Dendritic cell treated with granulocyte-macrophage colony-stimulating factor and Interleukin-4, amounts not matched to agents 40 ng/mL and 50 ng/mL, for 4 days (primary cell): ENCODE measurements around the gene NAB1.
A peak's percentile ranks its signal among the peaks of the same experiment; 100 is the strongest.

ENCODE experiments used
- H3K27ac Mint-ChIP-seq: one replicate; pipeline ENCODE4 v1.8.0; 2022; ENCODE audit warnings: mild to moderate bottlenecking, mixed read lengths
- H3K27me3 Mint-ChIP-seq: one replicate; pipeline ENCODE4 v1.8.0; 2022; ENCODE audit warnings: mild to moderate bottlenecking, mixed read lengths
- H3K36me3 Mint-ChIP-seq: one replicate; pipeline ENCODE4 v1.8.0; 2022; ENCODE audit warnings: low read depth, mixed read lengths
- H3K4me1 Mint-ChIP-seq: one replicate; pipeline ENCODE4 v1.8.0; 2022; ENCODE audit warnings: low read depth, mixed read lengths
- H3K4me3 Mint-ChIP-seq: one replicate; pipeline ENCODE4 v1.8.0; 2022; ENCODE audit warnings: mild to moderate bottlenecking, moderate library complexity, mixed read lengths
- H3K9me3 Mint-ChIP-seq: one replicate; pipeline ENCODE4 v1.8.0; 2022; ENCODE audit warnings: mixed read lengths
- intact Hi-C: fragments of 100-400 bp; cut with micrococcal nuclease; formaldehyde crosslinking; loops from one replicate; pipeline ENCODE4 v1.15.0; 2022

Gene NAB1

GRCh38 chr2:190627448-190628412, 21.2 kb upstream of the NAB1 start:
- H3K9me3 Mint-ChIP-seq, result peaks cover 7% of the 10 kb centered on the region
- intact Hi-C loops, result no loop called here
- peaks cover 18% of the 10 kb centered on the region for H3K4me1 Mint-ChIP-seq
- no peaks in the 10 kb centered on the region for H3K36me3 Mint-ChIP-seq
- peak overlapping the region; percentile 26 for H3K27ac Mint-ChIP-seq
- peaks cover 7% of the 10 kb centered on the region for H3K27me3 Mint-ChIP-seq
- peak overlapping the region; percentile 78 for H3K4me3 Mint-ChIP-seq

- H3K4me3 Mint-ChIP-seq, result no peak overlapping the region
- H3K4me1 Mint-ChIP-seq, result peaks cover 18% of the 10 kb centered on the region
- peaks cover 7% of the 10 kb centered on the region for H3K27me3 Mint-ChIP-seq
- intact Hi-C loops, result no loop called here
- no peaks in the 10 kb centered on the region for H3K36me3 Mint-ChIP-seq
- peaks cover 7% of the 10 kb centered on the region for H3K9me3 Mint-ChIP-seq
- no peak overlapping the region for H3K27ac Mint-ChIP-seq
These were observed 20.1 kb upstream of the NAB1 start for GRCh38 chr2:190628591-190629319.

GRCh38 chr2:190634381-190634780, 14.5 kb upstream of the NAB1 start:
- Mint-ChIP-seq H3K27ac (no peak overlapping the region), H3K4me1 (peaks cover 17% of the 10 kb centered on the region), H3K9me3 (no peaks in the 10 kb centered on the region), H3K27me3 (no peaks in the 10 kb centered on the region), H3K36me3 (no peaks in the 10 kb centered on the region), H3K4me3 (no peak overlapping the region)
- intact Hi-C loops, result no loop called here

- intact Hi-C loops, result no loop called here
- H3K27ac Mint-ChIP-seq, result no peak overlapping the region
- peaks cover 18% of the 10 kb centered on the region for H3K4me1 Mint-ChIP-seq
These were observed 13.1 kb upstream of the NAB1 start for GRCh38 chr2:190635781-190636180.

GRCh38 chr2:190636361-190636760, 12.5 kb upstream of the NAB1 start:
- H3K4me3 Mint-ChIP-seq, result no peak overlapping the region
- no peaks in the 10 kb centered on the region for H3K27me3 Mint-ChIP-seq
- no peaks in the 10 kb centered on the region for H3K9me3 Mint-ChIP-seq
- H3K27ac Mint-ChIP-seq, result no peak overlapping the region
- no peaks in the 10 kb centered on the region for H3K36me3 Mint-ChIP-seq
- peaks cover 24% of the 10 kb centered on the region for H3K4me1 Mint-ChIP-seq
- intact Hi-C loops, result no loop called here

More at GRCh38 chr2:190635781-190636180, 13.1 kb upstream of the NAB1 start:
- H3K36me3 Mint-ChIP-seq, result no peaks in the 10 kb centered on the region
- H3K9me3 Mint-ChIP-seq, result no peaks in the 10 kb centered on the region
- H3K27me3 Mint-ChIP-seq, result no peaks in the 10 kb centered on the region
- no peak overlapping the region for H3K4me3 Mint-ChIP-seq

GRCh38 chr2:190637281-190637734, 11.6 kb upstream of the NAB1 start:
- Mint-ChIP-seq H3K36me3 (no peaks in the 10 kb centered on the region), H3K9me3 (no peaks in the 10 kb centered on the region), H3K4me1 (peaks cover 27% of the 10 kb centered on the region), H3K27me3 (no peaks in the 10 kb centered on the region), H3K4me3 (no peak overlapping the region), H3K27ac (peak overlapping the region; percentile 3)
- intact Hi-C loops, result no loop called here

- Mint-ChIP-seq H3K27ac (no peak overlapping the region), H3K36me3 (no peaks in the 10 kb centered on the region), H3K9me3 (no peaks in the 10 kb centered on the region), H3K4me3 (no peak overlapping the region), H3K27me3 (no peaks in the 10 kb centered on the region), H3K4me1 (peaks cover 27% of the 10 kb centered on the region)
- intact Hi-C loops, result no loop called here
These were observed 10.8 kb upstream of the NAB1 start for GRCh38 chr2:190637903-190638618.

GRCh38 chr2:190640117-190640516, 8.8 kb upstream of the NAB1 start:
- Mint-ChIP-seq H3K27me3 (no peaks in the 10 kb centered on the region), H3K4me3 (no peak overlapping the region), H3K9me3 (no peaks in the 10 kb centered on the region), H3K27ac (no peak overlapping the region), H3K4me1 (peaks cover 33% of the 10 kb centered on the region), H3K36me3 (no peaks in the 10 kb centered on the region)
- intact Hi-C loops, result loop anchor here (5.0 to 10.0 kb wide), 2 partner anchors 37 to 295 kb away; partner anchors contain the start of gene INPP1

GRCh38 chr2:190641469-190641868, 7.4 kb upstream of the NAB1 start:
- peak overlapping the region; percentile 19 for H3K27ac Mint-ChIP-seq
- no peaks in the 10 kb centered on the region for H3K36me3 Mint-ChIP-seq
- intact Hi-C loops, result loop anchor here (5.0 to 10.0 kb wide), 2 partner anchors 36 to 297 kb away; partner anchors contain the start of gene INPP1

GRCh38 chr2:190646780-190647522, 1.9 kb upstream of the NAB1 start:
- peaks cover 32% of the 10 kb centered on the region for H3K4me1 Mint-ChIP-seq
- intact Hi-C loops, result loop anchor here (5.0 to 10.0 kb wide), 2 partner anchors 115 to 302 kb away; partner anchors contain the start of genes INPP1 and NEMP2
- no peaks in the 10 kb centered on the region for H3K9me3 Mint-ChIP-seq
- peaks cover 13% of the 10 kb centered on the region for H3K36me3 Mint-ChIP-seq
- no peak overlapping the region for H3K27ac Mint-ChIP-seq
- no peaks in the 10 kb centered on the region for H3K27me3 Mint-ChIP-seq
- no peak overlapping the region for H3K4me3 Mint-ChIP-seq

More at GRCh38 chr2:190641469-190641868, 7.4 kb upstream of the NAB1 start:
- no peaks in the 10 kb centered on the region for H3K9me3 Mint-ChIP-seq
- H3K4me3 Mint-ChIP-seq, result no peak overlapping the region
- H3K4me1 Mint-ChIP-seq, result peaks cover 39% of the 10 kb centered on the region
- no peaks in the 10 kb centered on the region for H3K27me3 Mint-ChIP-seq

- Mint-ChIP-seq H3K27me3 (no peaks in the 10 kb centered on the region), H3K36me3 (peaks cover 13% of the 10 kb centered on the region), H3K4me3 (peak overlapping the region; percentile 82), H3K9me3 (no peaks in the 10 kb centered on the region), H3K4me1 (peaks cover 32% of the 10 kb centered on the region), H3K27ac (peak overlapping the region; percentile 96)
- intact Hi-C loops, result loop anchor here (5.0 to 10.0 kb wide), 2 partner anchors 116 to 304 kb away; partner anchors contain the start of genes INPP1 and NEMP2
These were observed 421 bp upstream of the NAB1 start for GRCh38 chr2:190648289-190649034.

- H3K27ac Mint-ChIP-seq, result peak overlapping the region; percentile 96
- no peaks in the 10 kb centered on the region for H3K27me3 Mint-ChIP-seq
- H3K4me3 Mint-ChIP-seq, result peak overlapping the region; percentile 82
- intact Hi-C loops, result loop anchor here (5.0 to 10.0 kb wide), 4 partner anchors 118 to 365 kb away; partner anchors contain the start of genes INPP1, MFSD6, NEMP2 and STAT1
- H3K4me1 Mint-ChIP-seq, result peaks cover 26% of the 10 kb centered on the region
- peaks cover 13% of the 10 kb centered on the region for H3K36me3 Mint-ChIP-seq
- no peaks in the 10 kb centered on the region for H3K9me3 Mint-ChIP-seq
These were observed 1.0 kb downstream of the NAB1 start for GRCh38 chr2:190649798-190650390.
